SIG-M5 (cell line): Measurements from ENCODE around the gene PP2D1.
"Not testable (repeated sequence)": the region's sequence is repeated elsewhere in the genome, so short reads cannot be mapped to it uniquely, and the experiment has no call there.

Experiments
- DNase-seq: peaks from one replicate; lab custom pipeline; 2025; lab: John Stamatoyannopoulos, UW

The PP2D1 gene

DNA sequence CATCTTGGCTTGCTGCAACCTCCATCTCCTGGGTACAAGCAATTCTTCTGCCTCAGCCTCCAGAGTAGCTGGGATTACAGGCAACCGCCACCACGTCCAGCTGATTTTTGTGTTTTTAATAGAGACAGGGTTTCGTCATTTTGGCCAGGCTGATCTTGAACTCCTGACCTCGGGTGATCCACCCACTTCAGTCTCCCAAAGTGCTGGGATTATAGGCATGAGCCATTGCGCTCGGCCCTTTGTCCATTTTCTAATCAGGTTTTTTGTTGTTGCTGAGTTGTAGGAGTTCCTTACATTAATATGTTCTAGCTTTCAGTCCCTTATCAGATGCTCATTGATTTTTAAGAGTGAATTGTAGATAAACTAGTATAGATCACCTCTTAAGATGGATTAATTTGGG lies 44.9 kb downstream of the PP2D1 start:
- no peak for DNase-seq

DNA sequence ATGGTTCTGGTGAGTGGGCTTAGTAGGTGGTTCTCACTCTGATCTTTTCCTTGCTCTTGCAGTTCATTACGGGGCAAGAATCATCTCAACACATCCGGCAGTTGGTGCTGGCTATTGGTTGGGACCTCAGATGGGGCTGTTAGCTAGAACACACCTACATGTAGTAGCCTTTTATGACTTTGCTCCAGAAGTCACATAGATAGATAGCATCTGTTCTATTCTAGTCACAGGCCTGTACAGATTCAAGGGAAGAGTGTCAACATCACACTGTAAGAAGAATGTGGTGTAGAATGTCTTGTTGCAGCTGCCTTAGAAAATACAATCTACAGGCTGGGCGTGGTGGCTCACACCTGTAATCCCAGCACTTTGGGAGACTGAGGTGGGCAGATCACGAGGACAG lies 50.1 kb downstream of the PP2D1 start:
- no peak for DNase-seq

DNA sequence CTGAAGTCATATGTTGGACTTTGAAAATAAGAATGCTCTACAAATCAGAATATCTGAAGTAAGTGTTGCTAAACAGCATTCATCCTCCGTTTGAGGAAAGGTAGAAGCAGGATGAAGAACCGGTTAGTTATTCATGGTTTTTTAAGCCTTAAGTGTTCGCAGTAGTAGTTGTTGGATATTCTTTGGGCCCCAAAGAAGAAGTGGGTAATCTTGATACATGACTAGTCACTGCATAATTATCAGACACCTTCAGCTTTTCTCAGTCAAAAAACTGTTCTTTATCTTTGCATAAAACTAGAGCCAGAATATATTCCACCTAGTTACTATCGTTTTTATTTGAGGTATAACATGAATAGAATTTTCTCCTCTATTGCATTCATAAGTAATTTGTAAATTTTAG lies 51.4 kb downstream of the PP2D1 start:
- DNase-seq: no peak

DNA sequence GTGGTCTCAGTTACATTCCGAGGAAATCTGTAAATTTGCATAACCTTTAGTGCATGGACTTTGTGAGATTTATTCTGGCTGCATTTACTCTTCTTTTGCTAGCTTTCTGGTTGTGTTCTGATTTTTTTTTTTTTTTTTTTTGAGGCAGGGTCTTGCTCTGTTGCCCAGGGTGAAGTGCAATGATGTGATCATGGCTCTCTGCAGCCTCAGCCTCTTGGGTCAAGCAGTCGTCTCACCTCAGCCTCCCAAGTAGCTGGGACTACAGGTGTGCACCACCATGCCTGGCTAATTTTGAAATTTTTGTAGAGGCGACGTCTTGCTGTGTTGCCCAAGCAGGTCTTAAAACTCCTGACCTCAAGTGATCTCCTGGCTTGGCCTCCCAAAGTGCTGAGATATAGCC lies 52.6 kb downstream of the PP2D1 start:
- DNase-seq: no peak

DNA sequence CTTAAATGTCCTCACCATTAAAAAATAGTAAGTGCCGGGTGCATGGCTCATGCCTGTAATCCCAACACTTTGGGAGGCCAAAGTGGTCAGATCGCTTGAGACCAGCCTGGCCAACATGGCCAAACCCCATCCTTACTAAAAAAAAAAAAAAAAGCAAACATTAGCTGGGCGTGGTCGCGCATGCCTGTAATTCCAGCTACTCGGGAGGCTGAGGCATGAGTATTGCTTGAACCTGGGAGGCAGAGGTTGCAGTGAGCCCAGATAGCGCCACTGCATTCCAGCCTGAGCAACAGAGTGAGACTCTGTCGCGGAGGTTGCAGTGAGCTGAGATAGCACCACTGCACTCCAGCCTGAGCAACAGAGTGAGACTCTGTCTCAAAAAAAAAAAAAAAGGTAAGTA lies 54.7 kb downstream of the PP2D1 start:
- DNase-seq: not testable (repeated sequence)

DNA sequence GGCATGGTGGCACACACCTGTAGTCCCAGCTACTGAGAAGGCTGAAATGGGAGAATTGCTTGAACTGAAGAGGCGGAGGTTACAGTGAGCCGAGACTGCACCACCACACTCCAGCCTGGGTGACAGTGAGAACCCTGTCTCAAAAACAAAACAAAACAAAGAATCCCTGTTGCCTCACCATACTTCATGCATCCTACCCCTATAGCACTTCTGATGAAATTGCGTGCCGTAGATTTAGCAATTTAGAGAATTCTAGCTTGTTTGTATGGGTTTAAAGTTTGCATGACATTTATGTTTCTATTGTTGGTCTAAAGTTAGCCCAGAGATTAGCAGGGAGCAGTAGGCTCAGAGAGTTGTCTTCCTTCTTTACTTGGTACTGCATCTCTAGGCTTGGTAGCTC lies 57.4 kb downstream of the PP2D1 start:
- no peak for DNase-seq

DNA sequence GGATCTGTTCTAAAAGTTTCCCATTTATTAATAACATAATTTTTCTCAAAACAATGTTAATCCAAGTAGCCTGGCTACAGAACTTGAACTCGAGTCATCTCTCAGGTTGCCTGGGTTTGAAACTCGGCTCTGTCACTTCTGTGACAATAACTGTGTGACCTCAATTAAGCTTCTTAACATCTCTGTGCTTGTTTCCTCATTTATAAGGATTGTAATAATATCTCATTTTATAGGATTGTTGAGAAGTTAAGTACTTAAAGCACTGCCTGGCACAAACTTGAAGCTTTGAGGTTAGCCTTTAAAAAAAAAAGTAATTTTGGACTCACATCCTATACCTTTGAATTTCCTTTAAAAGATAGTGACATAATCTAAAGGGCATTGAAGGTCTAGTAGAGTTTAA lies 61.7 kb downstream of the PP2D1 start:
- DNase-seq: no peak

DNA sequence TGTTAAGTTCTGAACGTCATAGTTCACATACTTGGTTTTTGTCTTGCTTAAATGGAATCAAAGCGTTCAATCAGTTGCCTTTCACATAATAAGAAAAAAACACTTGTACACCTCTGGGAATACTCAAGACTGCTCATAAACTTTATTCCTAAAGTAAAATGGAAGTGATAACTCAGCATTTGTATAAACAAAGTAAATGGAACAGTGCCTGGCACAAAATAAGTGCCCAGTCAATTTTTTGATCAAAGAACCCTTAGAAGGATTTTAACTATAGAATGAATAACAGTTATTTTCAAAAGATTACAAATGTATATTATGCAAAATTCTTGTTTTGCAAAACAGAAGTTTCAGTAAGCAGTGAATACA lies 63.9 kb downstream of the PP2D1 start:
- no peak for DNase-seq

DNA sequence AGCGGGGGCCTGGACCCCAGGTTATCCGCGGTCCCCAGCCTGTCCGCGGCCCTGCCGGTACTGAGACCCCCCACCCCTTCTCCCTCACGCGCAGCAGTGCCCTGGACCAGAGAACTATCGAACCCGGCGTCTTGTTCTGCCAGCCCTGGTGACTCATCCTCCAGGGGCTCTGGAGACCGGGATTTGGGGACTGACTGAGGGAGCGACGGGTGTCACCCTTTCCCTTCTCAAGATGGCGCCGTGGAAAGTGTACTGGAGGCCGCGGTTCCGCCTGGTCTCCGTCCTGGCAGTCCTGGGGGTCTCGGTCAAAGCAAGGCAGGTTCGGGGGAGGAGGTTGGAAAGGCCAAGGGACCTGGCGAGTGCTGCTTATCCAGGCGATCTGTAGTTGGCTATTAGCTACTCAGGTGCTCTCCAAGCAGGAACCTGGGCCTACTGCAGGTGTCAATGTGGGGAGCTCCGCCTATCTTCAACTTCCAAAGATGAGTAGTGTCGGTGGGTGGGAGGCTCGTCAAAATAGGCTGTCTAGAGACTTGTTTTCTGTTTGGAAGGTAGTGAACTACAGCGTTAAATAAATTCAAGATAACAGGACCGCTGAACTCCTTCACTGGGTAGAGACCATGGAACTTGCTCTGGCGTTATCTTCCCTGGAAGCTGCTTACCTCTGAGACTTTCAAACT lies 64.4 kb downstream of the PP2D1 start:
- DNase-seq: no peak

DNA sequence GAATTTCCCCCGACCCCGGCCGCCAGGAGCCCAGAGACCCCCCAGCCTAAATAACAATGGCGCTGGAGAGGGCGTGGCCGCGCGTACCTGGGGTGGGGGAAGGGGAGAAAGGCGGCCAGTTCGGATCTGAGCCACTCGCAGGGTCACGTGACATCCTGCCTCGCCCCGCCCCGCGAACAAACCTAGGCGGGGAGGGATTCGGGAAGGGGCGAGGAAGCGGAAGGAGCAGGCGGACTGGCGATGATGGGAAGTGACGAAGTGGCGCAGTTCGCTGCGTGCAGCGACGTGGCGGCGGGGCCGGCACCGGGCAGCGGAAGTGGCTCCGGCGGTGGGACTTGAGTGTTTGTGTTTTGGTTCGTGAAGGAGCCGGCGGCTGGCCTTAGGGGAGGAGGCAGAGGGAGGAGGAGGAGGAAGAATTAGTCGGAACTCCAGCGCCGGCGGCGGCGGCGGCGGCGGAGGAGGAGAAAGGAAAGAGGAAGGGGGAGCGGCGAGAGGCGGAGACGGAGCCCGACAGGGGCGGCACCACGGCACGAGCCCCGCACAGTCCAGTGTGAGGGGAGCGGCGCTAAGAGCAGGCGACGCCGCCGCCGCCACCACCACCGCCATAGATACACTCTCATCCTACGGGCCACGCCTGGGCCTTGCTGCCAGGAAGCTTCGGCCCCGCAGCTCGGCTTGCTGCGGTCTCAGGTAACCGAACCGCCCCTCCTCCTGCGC lies 65.1 kb downstream of the PP2D1 start, which contains the start of gene RAB5A:
TSS of gene RAB5A (plus strand) at position 266 of the 717 bp plus-strand sequence. CDS start 3,802 bp downstream, outside the sequence.
- DNase-seq: peak; percentile 95

DNA sequence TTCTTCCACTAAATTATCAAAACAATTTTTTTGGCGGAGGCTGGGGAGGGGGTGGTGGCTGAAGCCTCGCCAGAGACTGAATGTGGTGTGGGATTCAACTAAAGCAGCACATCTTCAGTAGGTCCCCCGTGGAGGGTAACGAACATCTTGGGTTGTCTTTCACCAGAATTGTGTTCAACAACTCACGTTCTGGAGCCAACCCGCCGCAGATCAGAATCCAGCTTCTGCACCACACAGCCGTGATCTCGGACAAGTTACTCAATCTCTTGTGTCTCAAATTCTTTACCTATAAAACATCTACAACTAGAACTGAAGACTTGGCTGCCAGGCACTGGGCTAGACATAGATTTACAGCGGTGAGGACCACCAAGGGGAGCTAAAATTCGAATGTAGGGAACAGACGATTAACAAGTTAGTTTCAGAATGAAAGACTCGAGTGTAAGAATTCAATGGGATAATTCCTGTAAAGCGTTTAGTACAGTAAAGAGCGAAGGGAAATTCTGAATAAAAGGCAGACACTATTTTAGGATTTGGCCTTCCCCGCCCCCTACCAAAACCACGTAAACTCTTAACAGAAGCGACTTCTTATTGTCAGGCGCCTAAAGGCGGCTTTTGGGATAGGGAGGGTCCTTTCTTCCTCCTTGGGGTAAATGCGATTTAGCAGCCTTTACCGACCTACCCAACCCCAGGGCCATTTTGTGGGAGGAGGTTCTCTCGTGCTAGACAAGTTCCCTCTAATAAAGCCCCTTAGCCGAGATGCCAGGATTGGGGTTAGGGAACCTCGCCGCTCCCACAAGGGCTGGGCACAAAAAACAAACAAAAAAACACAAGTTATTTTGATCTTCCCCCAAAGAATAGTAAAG lies 65.9 kb downstream of the PP2D1 start:
- no peak for DNase-seq

DNA sequence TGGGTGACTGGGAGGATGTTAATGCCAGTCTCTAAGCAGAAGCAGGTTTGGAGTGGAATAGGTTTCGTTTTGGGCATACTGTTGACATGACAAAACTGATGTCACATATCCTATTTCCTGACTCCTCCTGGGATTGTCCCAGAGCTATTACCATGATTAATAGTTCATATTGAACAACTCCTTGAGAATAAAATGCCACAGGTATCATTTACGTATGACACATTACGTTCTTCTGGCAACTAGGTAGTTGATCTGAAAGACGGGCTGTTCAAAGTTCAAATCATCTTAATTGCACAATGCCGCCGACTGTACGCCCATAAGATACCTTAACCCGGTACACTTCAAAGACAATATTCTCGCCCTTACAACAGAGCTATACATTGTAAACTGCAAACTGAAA lies 66.5 kb downstream of the PP2D1 start:
- no peak for DNase-seq

DNA sequence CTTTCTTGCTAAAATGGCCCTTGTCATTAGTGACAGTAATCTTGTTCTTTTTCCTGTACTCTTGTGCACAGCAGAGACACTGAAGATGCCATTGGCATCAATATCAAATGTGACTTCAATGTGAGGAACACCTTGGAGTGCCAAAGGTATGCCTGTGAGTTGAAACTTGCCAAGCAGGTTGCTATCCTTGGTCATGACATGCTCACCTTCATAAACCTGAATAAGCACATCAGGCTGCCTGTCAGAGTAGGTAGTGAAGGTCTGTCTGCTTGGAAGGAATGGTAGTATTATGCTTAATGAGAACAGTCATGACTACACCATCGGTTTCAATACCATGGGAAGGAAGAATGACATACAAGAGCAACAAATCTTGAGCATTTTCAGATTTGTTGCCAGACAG lies 71.4 kb downstream of the PP2D1 start:
- no peak for DNase-seq

DNA sequence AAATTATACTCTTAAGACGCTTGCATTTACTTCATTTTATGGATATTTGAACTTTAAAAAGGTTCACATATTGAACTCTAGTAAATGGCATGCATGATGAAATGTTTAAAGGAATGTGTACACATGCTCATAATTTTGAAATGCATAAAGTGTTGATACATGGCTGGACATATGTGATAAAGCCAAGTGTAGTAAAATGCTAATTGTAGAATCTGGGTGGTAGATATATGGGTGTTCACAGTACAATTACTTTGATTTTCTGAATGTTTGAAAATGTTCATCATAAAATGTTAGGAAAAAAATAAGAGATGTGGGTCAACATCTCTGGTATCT lies 73.8 kb downstream of the PP2D1 start:
- no peak for DNase-seq

DNA sequence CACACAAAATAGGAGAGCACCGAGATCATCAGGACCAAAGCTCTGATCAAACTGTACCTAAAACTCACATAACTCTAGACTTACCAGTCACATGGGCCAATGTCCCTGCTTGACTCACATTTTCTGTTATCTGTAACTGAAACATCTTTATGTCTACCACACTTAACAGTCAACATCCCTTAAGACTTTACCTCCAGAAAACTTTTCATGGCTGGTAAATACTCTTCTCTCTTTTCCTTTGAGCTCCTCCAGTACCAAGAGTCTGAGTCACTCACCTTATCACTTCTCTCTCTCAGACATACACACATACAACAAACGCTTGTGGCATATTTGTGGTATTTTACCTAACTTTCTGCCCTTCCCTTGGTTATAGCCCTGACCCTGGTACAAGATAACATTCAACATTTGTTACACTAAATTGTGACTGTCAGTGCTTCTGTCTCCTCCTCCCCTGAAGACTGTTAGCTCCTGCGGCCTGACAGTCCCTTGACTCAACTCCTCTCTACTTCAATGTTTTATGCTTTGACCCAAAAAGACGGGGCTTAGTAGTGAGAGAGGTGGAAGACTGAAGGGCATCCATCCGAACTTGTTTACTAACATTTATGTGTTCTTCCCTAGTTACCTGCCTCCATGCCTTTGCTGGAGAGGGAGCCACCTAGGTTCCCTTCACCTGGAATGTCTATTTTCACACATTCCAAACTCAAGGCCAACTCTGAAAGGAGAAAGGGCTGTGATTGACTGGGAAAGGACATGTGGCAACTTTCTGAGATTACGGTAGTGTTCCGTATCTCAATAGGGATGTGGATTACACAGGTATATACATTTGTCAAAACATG lies 74.4 kb downstream of the PP2D1 start:
- no peak for DNase-seq
